Endothelial cell (in vitro differentiated cells): ENCODE measurements around the gene KCNH3. TPM values are rescaled to one million over a fixed set of nuclear protein-coding genes. Genes with fewer than 3 reads are reported as not detected.

ENCODE experiments used
- DNase-seq: peaks from one replicate; pipeline ENCODE4 v3.0.0; 2021; ENCODE audit warnings: low spot score
- H3K27ac Mint-ChIP-seq: one replicate; pipeline ENCODE4 v1.8.0; 2021; ENCODE audit warnings: mixed read lengths, inconsistent platforms; ENCODE audit not compliant: unreplicated experiment
- H3K27me3 Mint-ChIP-seq: one replicate; pipeline ENCODE4 v1.8.0; 2021; ENCODE audit warnings: mild to moderate bottlenecking, moderate library complexity, mixed read lengths, inconsistent platforms; ENCODE audit not compliant: unreplicated experiment
- H3K36me3 Mint-ChIP-seq: one replicate; pipeline ENCODE4 v1.8.0; 2021; ENCODE audit warnings: mild to moderate bottlenecking, low read depth, mixed read lengths, inconsistent platforms; ENCODE audit not compliant: unreplicated experiment
- H3K4me1 Mint-ChIP-seq: one replicate; pipeline ENCODE4 v1.8.0; 2021; ENCODE audit warnings: mild to moderate bottlenecking, mixed read lengths, inconsistent platforms; ENCODE audit not compliant: unreplicated experiment
- H3K4me3 Mint-ChIP-seq: one replicate; pipeline ENCODE4 v1.8.0; 2021; ENCODE audit warnings: mild to moderate bottlenecking, mixed read lengths, inconsistent platforms; ENCODE audit not compliant: unreplicated experiment
- H3K9me3 Mint-ChIP-seq: one replicate; pipeline ENCODE4 v1.8.0; 2021; ENCODE audit warnings: mixed read lengths, inconsistent platforms; ENCODE audit not compliant: unreplicated experiment
- CTCF ChIP-seq: fragments of 200-600 bp; sonication (generic); IDR thresholded peaks from one replicate; pipeline ENCODE4 v1.5.0; 2021; ENCODE audit warnings: antibody characterized with exemption; ENCODE audit not compliant: unreplicated experiment
- total RNA-seq: library from RNA; stranded (reverse); fragmentation: NEBNext Ultra II Directional; extraction: Animal tissue kit (Norgen Biotek cat#: 25700); gene quantifications from one replicate; pipeline ENCODE4 v1.2.1, GENCODE V29; 2021; ENCODE audit not compliant: unreplicated experiment

KCNH3 gene
- total RNA-seq, 1 donor from 2014 or later: 0.15 TPM

DNA sequence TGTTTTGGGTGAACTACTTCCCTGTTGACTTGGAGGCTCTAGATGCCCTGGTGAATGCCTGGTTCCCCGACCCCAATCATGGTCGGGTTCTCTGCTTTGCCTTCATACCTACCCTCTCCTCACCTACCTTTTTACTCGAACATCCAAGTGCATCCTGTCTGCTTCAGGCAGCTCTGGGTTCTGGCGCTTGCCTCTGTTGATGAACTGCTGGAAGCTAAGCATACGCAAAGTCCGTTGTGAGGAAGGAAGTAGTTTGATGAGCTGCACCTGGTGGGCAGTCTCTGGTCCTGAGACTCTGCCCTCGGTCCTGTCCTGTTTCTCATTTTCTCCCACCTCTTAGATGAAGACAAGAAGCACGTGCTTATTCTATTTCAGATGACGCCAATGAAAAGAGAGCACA, 13.6 kb downstream of the KCNH3 start:
- no peak for TF ChIP-seq CTCF
- Mint-ChIP-seq H3K4me3 (no peak overlapping the region), H3K9me3 (no peaks in the 10 kb centered on the region), H3K27ac (no peak overlapping the region), H3K4me1 (peaks cover 12% of the 10 kb centered on the region), H3K27me3 (peaks cover 24% of the 10 kb centered on the region), H3K36me3 (peaks cover 4% of the 10 kb centered on the region)
- DNase-seq: no peak

DNA sequence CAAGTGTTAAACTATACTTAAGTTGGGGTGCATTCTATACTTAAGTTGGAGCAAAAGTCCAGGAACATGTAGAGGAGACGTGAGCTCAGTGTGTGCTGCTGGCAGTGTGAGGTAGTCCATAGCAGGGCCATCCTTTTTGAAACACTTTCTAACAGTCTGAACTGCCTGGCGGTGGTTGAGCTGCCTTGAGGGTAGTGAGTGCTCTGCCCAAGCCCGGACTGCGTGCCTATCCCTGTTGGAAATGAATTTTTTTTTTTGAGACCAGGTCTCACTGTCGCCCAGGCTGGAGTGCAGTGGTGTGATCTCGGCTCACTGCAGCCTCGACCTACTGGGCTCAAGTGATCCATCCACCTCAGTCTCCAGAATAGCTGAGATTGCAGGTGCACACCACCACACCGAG, 14.1 kb downstream of the KCNH3 start:
- no peak for DNase-seq
- Mint-ChIP-seq H3K27me3 (peaks cover 24% of the 10 kb centered on the region), H3K4me3 (no peak overlapping the region), H3K4me1 (peaks cover 12% of the 10 kb centered on the region), H3K27ac (no peak overlapping the region), H3K36me3 (peaks cover 4% of the 10 kb centered on the region), H3K9me3 (no peaks in the 10 kb centered on the region)
- no peak for TF ChIP-seq CTCF

DNA sequence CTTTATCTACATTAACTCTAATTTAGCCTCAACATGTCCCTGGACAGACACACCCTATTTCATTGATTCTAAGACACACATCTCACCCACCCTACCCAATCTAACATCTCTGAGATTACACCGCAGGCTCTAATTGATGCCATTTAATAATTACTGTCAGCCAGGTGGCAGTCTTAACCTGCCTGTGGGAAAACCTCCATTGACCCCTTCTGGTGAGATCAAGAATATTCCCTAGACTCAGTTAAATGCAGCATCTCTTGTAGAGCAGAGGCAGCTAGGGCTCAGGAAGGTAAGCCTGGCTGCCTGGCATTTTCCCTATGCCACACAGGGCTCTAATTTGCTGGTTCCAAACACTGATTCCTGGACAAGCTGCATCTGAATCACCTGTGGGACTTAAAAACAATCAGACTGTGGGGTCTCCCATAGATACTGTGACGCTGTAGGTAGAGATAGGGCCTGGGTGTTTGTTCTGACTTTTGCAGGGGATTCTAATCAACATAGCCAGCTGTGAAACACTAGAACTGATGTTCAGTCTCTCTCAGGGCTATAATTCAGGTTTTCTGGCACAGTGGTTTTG, 14.8 kb downstream of the KCNH3 start:
- no peak overlapping the region for H3K4me3 Mint-ChIP-seq
- no peaks in the 10 kb centered on the region for H3K9me3 Mint-ChIP-seq
- H3K27ac Mint-ChIP-seq: no peak overlapping the region
- H3K36me3 Mint-ChIP-seq: peaks cover 7% of the 10 kb centered on the region
- DNase-seq: no peak
- H3K27me3 Mint-ChIP-seq: peaks cover 24% of the 10 kb centered on the region
- no peak for TF ChIP-seq CTCF
- peaks cover 12% of the 10 kb centered on the region for H3K4me1 Mint-ChIP-seq

DNA sequence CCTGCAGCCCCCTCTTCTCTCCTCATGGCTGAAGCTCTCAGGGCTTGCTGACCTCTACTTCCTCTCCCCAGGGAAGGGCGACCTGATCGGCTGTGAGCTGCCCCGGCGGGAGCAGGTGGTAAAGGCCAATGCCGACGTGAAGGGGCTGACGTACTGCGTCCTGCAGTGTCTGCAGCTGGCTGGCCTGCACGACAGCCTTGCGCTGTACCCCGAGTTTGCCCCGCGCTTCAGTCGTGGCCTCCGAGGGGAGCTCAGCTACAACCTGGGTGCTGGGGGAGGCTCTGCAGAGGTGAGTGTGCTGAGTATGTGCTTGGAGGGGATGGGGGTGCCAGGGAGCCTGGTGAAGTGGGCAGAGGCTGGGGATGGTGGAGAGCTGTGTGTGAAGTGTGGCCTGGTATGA, 15.4 kb downstream of the KCNH3 start:
- no peak for TF ChIP-seq CTCF
- Mint-ChIP-seq H3K9me3 (no peaks in the 10 kb centered on the region), H3K27ac (no peak overlapping the region), H3K4me3 (no peak overlapping the region), H3K4me1 (peaks cover 12% of the 10 kb centered on the region), H3K27me3 (peaks cover 20% of the 10 kb centered on the region), H3K36me3 (peaks cover 10% of the 10 kb centered on the region)
- DNase-seq: no peak

GRCh38 chr12:49555631-49556390, 17.0 kb downstream of the KCNH3 start:
- H3K9me3 Mint-ChIP-seq: no peaks in the 10 kb centered on the region
- no peak for TF ChIP-seq CTCF
- peaks cover 18% of the 10 kb centered on the region for H3K36me3 Mint-ChIP-seq
- H3K4me3 Mint-ChIP-seq: no peak overlapping the region
- H3K4me1 Mint-ChIP-seq: peaks cover 6% of the 10 kb centered on the region
- no peak for DNase-seq
- H3K27me3 Mint-ChIP-seq: peaks cover 17% of the 10 kb centered on the region
- no peak overlapping the region for H3K27ac Mint-ChIP-seq
